IPS DF 19.7 (cell line): ENCODE data around the gene PCLO.
"Not testable (repeated sequence)": the region's sequence is repeated elsewhere in the genome, so short reads cannot be mapped to it uniquely, and the experiment has no call there.

Source experiments
- DNase-seq: peaks from one replicate; pipeline ENCODE4 v3.0.0-alpha.2; 2013; ENCODE audit warnings: low read depth, low spot score

The PCLO gene

GRCh38 chr7:83040484-83040883, 122.2 kb downstream of the PCLO start:
- no peak for DNase-seq

GRCh38 chr7:83038787-83039186, 123.9 kb downstream of the PCLO start:
- no peak for DNase-seq

GRCh38 chr7:83036721-83037380, 125.8 kb downstream of the PCLO start:
- DNase-seq, result no peak

DNA sequence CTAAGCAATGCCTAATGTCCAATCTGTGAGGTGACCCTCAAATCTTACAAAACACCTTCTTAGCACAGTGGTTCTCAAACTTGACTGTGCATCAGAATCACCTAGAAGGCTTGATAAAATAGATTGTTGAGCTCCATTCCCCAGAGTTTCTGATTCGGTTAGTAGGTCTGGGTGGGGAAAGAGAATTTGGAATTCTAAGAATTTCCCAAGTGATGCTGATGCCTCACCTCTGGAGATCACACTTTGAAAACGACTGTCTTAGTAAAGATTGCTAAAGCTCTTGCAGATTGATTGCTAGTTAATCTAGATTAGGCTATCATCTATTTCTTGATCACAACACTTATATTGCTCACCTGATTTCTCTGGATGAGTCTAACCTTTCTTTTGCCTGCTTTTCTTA, 126.6 kb downstream of the PCLO start:
- DNase-seq, result no peak

- no peak for DNase-seq
Observed at GRCh38 chr7:83032195-83032594, 130.5 kb downstream of the PCLO start.

- DNase-seq, result not testable (repeated sequence)
Observed at GRCh38 chr7:83023817-83024665, 138.6 kb downstream of the PCLO start.

GRCh38 chr7:83021032-83021431, 141.7 kb downstream of the PCLO start:
- no peak for DNase-seq

DNA sequence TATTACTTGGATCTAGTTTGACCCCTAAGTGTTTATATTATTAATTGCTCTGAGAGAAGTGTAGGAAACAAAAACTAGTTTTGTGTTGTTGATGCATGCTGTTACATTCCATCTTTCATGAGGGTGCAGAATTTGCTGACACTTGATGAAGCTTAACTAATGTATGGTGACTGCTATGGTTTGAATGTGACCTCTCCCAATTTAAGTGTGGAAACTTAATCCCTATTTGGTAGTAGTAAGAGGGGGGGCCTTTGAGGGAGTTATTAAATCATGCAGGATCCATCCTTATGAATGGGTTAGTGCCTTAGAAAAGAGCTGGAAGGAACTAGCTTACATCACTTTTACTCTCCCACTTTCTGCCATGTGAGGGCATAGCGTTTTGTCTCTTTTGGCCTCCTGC, 142.5 kb downstream of the PCLO start:
- DNase-seq, result no peak

DNA sequence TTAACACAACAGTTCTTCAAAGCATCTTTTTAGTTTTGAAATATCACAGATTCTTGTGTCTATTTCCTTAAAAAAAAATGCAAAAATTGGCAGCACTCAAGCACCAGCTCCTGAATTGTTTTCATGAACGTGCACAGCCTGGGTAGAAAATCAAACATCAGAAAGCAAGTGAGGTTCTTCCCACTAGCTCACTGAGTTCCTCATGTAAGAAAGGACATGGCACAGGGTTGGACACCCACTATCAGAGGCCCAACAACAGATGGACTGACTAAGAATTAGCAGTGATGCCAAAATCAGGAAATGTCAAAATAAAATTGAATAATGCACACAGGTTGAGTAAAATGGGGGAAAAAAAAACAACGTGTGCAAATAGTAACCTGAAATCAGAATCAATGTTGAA, 146.8 kb downstream of the PCLO start:
- no peak for DNase-seq

DNA sequence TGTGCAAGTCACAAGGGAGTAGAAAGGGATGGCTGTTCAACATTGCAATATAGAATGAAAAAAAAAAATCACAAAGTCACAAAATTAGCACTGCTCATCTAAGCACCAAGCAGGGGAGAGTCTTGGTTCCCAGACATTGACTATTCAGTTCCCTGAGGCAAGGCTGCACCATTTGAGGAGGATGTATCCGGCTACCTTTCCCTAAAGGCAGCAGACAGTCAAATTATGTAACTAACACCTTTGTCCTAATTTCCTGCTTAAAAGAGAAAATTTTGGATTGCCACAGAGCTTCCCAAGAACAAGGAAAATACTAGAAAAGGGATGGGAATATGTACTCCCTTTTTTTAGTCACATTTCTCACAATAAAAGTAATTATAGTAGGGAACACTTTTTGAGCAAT, 148.1 kb downstream of the PCLO start:
- DNase-seq, result no peak

- DNase-seq, result no peak
Observed at GRCh38 chr7:83011954-83012353, 150.7 kb downstream of the PCLO start.

GRCh38 chr7:83005410-83005809, 157.3 kb downstream of the PCLO start:
- no peak for DNase-seq

GRCh38 chr7:83001362-83002040, 161.2 kb downstream of the PCLO start:
- DNase-seq, result no peak

- DNase-seq, result no peak
Observed at GRCh38 chr7:82998436-82998835, 164.2 kb downstream of the PCLO start.

- DNase-seq, result no peak
Observed at GRCh38 chr7:82985144-82985802, 177.4 kb downstream of the PCLO start.

- DNase-seq, result no peak
Observed at GRCh38 chr7:82980130-82980788, 182.4 kb downstream of the PCLO start.

DNA sequence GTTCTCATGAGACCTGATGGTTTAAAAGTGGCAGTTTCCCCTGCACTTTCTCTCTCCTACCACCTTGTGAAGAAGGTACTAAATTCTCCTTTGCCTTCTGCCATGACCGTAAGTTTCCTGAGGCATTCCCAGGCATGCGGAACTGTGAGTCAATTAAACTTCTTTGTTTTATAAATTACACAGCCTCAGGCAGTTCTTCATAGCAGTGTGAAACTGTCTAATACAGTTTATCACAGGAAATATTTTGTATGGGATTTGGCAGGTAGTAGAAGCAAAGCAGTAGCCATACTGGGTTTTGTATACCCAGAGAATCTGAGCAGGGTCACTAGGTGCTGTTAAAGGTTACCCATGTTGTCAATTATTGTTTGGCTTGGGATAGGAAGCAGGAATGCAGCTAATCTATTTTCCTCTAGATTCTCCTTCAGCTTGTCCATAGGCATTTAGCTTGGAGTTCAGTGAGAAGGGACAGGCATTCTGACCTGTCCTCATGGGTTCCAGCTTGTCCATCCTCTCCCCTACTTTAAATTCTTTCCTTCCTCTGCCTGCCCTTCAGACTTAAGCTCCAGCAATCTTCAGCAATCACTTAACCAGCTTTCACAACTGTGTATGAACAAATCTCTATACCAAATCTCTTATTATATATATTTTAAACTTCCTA, 186.7 kb downstream of the PCLO start:
- no peak for DNase-seq

GRCh38 chr7:82972135-82972534, 190.5 kb downstream of the PCLO start:
- DNase-seq, result no peak

- DNase-seq, result no peak
Observed at GRCh38 chr7:82965088-82966036, 197.3 kb downstream of the PCLO start.
